Body of pancreas (tissue), 4 donors: ENCODE data around the gene POLR3K. TPM values are rescaled to one million over a fixed set of nuclear protein-coding genes. Genes with fewer than 3 reads are reported as not detected.

Experiments
- ATAC-seq: fragments of 150-250 bp; one replicate; pipeline ENCODE4 v1.9.1; 2016
- DNase-seq, 4 donors: peaks; one replicate each; pipeline ENCODE4 v3.0.0-alpha.2; 2019
- H3K27ac ChIP-seq, 4 donors: fragments of 200-600 bp; sonication (generic); 1 replicate in 3 of 4; 2 replicates in 1 of 4; pipeline versions ENCODE4 v1.5.1 to v1.6.1; 2016 to 2019; ENCODE audit warnings: mild to moderate bottlenecking in 1 of 4, mixed read lengths in 1 of 4, moderate library complexity in 1 of 4
- H3K27me3 ChIP-seq, 2 donors: fragments of 200-600 bp; sonication (generic); one replicate each; pipeline ENCODE4 v1.6.0; 2016; ENCODE audit warnings: mild to moderate bottlenecking in 1 of 2
- H3K36me3 ChIP-seq, 2 donors: fragments of 200-600 bp; sonication (generic); replicated peaks in 1 of 2; 2 replicates each; pipeline ENCODE4 v1.5.1; 2016; ENCODE audit warnings: low read depth in 2 of 2; ENCODE audit not compliant: insufficient read depth in 1 of 2
- H3K4me1 ChIP-seq: fragments of 200-600 bp; sonication (generic); one replicate; pipeline ENCODE4 v1.6.0; 2016
- H3K4me3 ChIP-seq, 2 donors: fragments of 200-600 bp; sonication (generic); 1 replicate in 1 of 2; 2 replicates in 1 of 2; pipeline ENCODE4 v1.5.1; 2016 to 2019
- H3K9me3 ChIP-seq, 3 donors: fragments of 200-600 bp; sonication (generic); 1 replicate in 2 of 3; 2 replicates in 1 of 3; pipeline ENCODE4 v1.5.1; 2016
- POLR2A ChIP-seq, 3 donors: fragments of 450-650 bp; IDR thresholded peaks; one replicate each; pipeline ENCODE4 v1.6.1; 2016; ENCODE audit warnings: antibody characterized with exemption in 3 of 3, mild to moderate bottlenecking in 2 of 3
- WGBS, 2 donors: methylation state at CpG; one replicate each; pipeline ENCODE4 v1.1.5; 2017; 5-methylcytosine and 5-hydroxymethylcytosine counted together
- intact Hi-C: fragments of 100-400 bp; cut with DNase I; formaldehyde crosslinking; loops from one replicate; pipeline ENCODE4 v1.15.1; 2023
- total RNA-seq, 2 donors: library from RNA; depleted of rRNA; stranded (reverse); fragments of >200 nt; gene quantifications; one replicate each; pipeline ENCODE4 v1.1.0, GENCODE V29; 2016
- TF ChIP-seq, protein P1 (sequence below), 7 experiments: fragments of 450-650 bp in 4 of 7; fragments of 200-600 bp in 3 of 7; sonication (generic) in 3 of 7; IDR thresholded peaks; one replicate each; pipeline ENCODE4 v1.5.1; 2016 to 2019; ENCODE audit warnings: antibody characterized with exemption in 7 of 7

Gene POLR3K
- total RNA-seq, 2 donors from 2014 or later = 2.6 to 5.6 TPM

DNA sequence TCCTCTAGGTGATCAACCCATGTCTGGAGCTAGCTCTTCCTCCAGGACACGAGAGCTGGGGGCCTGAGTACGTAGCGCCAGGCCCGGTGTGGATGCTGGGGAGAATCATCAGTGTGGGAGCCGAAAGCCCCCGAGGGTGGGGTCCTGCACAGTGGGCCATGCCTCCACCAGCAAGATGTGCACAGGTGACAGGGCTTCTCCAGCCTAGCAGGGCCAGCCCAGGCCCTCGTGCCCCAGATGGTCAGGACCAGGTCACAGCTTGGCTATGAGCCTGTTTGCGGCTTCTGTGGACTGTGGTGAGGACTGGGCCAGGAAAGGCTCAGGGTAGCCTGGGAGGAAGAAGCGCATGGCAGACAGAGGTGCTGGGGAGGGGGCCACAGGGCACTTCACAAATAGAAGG, 32.5 kb upstream of the POLR3K start:
- H3K9me3 ChIP-seq = no peaks in the 10 kb centered on the region
- no peak overlapping the region for H3K4me3 ChIP-seq
- no peak for DNase-seq
- intact Hi-C loops = no loop called here
- WGBS, 2 donors = 72 to 80% methylated on average over 9 of the region's 9 CpGs
- peaks cover 23% of the 10 kb centered on the region for H3K4me1 ChIP-seq
- no peak for TF ChIP-seq POLR2A (IDR thresholded peaks at IDR 0.05)
- TF ChIP-seq, protein P1, sequence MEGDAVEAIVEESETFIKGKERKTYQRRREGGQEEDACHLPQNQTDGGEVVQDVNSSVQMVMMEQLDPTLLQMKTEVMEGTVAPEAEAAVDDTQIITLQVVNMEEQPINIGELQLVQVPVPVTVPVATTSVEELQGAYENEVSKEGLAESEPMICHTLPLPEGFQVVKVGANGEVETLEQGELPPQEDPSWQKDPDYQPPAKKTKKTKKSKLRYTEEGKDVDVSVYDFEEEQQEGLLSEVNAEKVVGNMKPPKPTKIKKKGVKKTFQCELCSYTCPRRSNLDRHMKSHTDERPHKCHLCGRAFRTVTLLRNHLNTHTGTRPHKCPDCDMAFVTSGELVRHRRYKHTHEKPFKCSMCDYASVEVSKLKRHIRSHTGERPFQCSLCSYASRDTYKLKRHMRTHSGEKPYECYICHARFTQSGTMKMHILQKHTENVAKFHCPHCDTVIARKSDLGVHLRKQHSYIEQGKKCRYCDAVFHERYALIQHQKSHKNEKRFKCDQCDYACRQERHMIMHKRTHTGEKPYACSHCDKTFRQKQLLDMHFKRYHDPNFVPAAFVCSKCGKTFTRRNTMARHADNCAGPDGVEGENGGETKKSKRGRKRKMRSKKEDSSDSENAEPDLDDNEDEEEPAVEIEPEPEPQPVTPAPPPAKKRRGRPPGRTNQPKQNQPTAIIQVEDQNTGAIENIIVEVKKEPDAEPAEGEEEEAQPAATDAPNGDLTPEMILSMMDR (IDR thresholded peaks at IDR 0.05) = no peak
- H3K27me3 ChIP-seq = no peaks in the 10 kb centered on the region
- H3K36me3 ChIP-seq = peaks cover 3 to 5% of the 10 kb centered on the region in 2 donors
- no peak overlapping the region for H3K27ac ChIP-seq
- ATAC-seq = no peak

DNA sequence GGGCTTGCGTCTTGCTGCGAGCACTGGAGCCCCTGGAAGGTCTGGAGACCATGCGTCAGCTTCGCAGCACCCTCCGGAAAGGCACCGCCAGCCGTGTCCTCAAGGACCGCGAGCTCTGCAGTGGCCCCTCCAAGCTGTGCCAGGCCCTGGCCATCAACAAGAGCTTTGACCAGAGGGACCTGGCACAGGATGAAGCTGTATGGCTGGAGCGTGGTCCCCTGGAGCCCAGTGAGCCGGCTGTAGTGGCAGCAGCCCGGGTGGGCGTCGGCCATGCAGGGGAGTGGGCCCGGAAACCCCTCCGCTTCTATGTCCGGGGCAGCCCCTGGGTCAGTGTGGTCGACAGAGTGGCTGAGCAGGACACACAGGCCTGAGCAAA, 32.0 kb upstream of the POLR3K start:
- ATAC-seq (no peak), DNase-seq (no peak)
- H3K36me3 ChIP-seq = peaks cover 3 to 5% of the 10 kb centered on the region in 2 donors
- H3K4me3 ChIP-seq = no peak overlapping the region
- no peaks in the 10 kb centered on the region for H3K9me3 ChIP-seq
- TF ChIP-seq, protein P1 (IDR thresholded peaks at IDR 0.05) = no peak
- no peak for TF ChIP-seq POLR2A (IDR thresholded peaks at IDR 0.05)
- H3K27me3 ChIP-seq = no peaks in the 10 kb centered on the region
- peaks cover 23% of the 10 kb centered on the region for H3K4me1 ChIP-seq
- intact Hi-C loops = no loop called here
- H3K27ac ChIP-seq = peak overlapping the region in 1 of 4 donors; percentile 36
- WGBS, 2 donors = 69 to 74% methylated on average over 8 to 16 of the region's 18 CpGs

DNA sequence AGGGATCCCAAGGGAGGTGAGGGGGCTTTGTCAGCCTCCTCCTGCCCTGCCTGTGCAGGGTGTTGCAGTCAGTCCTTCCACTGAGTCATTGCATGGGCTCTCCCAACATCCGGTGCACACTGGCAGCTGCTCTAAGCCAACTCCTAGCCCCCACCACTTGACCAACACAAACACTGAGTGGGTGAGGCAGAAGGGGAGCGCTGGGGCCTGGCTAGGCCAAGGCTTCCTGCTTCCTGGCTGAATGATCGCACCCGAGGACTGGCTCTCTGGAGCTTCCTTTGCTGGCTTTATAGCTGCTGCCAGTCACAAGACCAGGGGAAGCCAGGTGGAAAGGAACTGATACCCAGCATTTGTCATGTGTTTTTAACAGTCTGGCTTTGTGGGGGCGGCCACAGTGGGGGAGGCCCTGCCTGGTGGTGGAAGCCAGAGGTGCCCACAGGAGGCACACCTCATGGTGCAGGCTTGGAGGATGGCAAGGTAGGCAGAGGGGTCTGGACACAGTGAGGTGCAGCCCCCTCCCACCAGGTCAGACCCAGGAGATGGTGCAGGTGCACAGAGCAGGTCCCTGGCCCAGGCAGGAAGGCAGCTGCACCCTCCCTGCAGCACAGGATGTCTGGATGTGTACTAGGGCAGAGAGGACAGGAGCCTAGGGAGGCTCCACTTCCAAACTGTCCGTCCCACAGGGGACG, 31.5 kb upstream of the POLR3K start:
- Histone ChIP-seq H3K27me3 (no peaks in the 10 kb centered on the region), H3K9me3 (no peaks in the 10 kb centered on the region), H3K36me3 (peaks cover 3 to 5% of the 10 kb centered on the region in 2 donors), H3K4me3 (no peak overlapping the region), H3K4me1 (peaks cover 19% of the 10 kb centered on the region), H3K27ac (peak overlapping the region in 1 of 4 donors; percentile 36)
- intact Hi-C loops = no loop called here
- WGBS, 2 donors = 62 to 63% methylated on average over 7 of the region's 7 CpGs
- peak; percentile 45 for ATAC-seq
- peak in 3 of 4 donors; percentile 41 to 43 (median 42) for DNase-seq
- TF ChIP-seq POLR2A (IDR thresholded peaks at IDR 0.05) = no peak
- TF ChIP-seq, protein P1 (IDR thresholded peaks at IDR 0.05) = no peak

DNA sequence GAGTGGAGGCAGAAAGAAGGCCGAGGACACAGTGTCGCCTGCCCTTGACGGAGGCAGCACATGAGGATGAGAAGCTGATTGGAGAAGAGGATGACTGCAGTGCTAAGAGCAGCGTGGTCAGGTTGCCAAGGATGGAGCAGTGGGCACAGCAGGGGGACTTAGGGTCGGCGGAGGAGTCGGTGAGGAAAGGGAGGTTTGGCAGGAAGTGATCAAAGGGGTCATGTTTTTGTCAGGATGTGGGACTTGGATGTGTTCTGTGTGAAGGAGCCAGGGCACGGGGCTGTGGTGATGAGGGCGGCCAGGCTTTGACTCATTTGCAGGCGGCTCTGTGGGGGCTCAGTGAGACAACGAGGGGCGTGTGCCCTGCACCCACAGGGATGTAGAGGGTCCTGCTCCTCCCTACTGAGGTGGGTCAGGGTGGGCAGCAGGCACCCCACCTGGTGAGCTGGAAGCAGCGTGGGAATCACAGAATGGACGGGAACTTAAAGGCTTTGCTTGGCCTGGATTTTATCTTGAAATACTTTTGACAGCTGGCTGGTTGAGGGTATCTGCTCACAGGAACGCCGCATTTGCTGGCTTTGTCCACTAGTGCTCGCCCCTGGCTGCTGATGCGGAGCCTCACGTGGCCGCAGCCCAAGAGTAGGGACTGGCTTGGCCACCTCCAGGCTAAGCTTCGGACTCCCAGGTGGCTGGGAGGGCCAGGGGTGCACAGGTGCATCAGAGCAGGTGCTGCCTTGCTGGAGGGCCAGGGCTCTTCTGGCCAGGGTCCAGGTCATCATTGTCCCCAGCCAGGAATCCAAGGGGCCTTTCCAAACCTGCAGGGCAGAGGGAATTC, 30.6 kb upstream of the POLR3K start:
- H3K4me1 ChIP-seq = peaks cover 23% of the 10 kb centered on the region
- DNase-seq = no peak

More for the DNA sequence above, 30.6 kb upstream of the POLR3K start:
- peak overlapping the region in 1 of 4 donors; percentile 29 for H3K27ac ChIP-seq
- H3K9me3 ChIP-seq = no peaks in the 10 kb centered on the region
- TF ChIP-seq, protein P1 (IDR thresholded peaks at IDR 0.05) = no peak
- TF ChIP-seq POLR2A (IDR thresholded peaks at IDR 0.05) = no peak
- H3K27me3 ChIP-seq = no peaks in the 10 kb centered on the region
- intact Hi-C loops = no loop called here
- WGBS, 2 donors = 66 to 74% methylated on average over 14 to 21 of the region's 21 CpGs
- no peak overlapping the region for H3K4me3 ChIP-seq
- no peak for ATAC-seq
- H3K36me3 ChIP-seq = peaks cover 3 to 5% of the 10 kb centered on the region in 2 donors
